GM18499 (cell line): ENCODE data around the gene FGFBP3.
"Not testable (repeated sequence)": the region's sequence is repeated elsewhere in the genome, so short reads cannot be mapped to it uniquely, and the experiment has no call there.

Experiments
- ATAC-seq: cut with Tn5 transposase; IDR thresholded peaks from one replicate; pipeline ENCODE4 v1.9.1; 2021; ENCODE audit warnings: moderate number of reproducible peaks; ENCODE audit not compliant: insufficient read depth, unreplicated experiment

FGFBP3 gene

GRCh38 chr10:91907033-91907594 lies 2.2 kb downstream of the FGFBP3 start:
- ATAC-seq, result no peak

GRCh38 chr10:91901784-91902677 lies 7.3 kb downstream of the FGFBP3 start:
- peak; percentile 70 for ATAC-seq

- ATAC-seq, result no peak
Observed at GRCh38 chr10:91897421-91897820, 11.9 kb downstream of the FGFBP3 start.

GRCh38 chr10:91896212-91896756 lies 13.0 kb downstream of the FGFBP3 start:
- ATAC-seq, result no peak

DNA sequence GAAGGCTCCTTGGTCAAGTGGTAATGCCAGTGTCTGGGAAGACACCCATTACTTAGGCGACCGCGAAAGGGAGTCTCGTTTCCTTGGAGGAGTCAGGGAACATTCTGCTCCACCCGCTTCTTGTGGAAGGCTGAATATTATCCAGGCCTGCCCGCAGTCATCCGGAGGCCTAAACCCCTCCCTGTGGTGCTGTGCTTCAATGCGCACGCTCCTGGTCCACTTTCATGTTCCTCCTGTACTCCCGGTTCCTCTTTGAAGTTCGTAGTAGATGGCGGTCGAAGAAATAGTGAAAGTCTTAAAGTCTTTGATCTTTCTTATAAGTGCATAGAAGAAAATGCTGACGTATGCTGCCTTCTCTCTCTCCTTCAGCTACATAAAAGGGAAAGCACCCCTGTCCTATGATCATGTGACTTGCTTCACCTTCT lies 15.0 kb downstream of the FGFBP3 start:
- not testable (repeated sequence) for ATAC-seq

- ATAC-seq, result no peak
Observed at GRCh38 chr10:91893051-91893450, 16.2 kb downstream of the FGFBP3 start.

GRCh38 chr10:91891125-91892001 lies 17.9 kb downstream of the FGFBP3 start:
- no peak for ATAC-seq

DNA sequence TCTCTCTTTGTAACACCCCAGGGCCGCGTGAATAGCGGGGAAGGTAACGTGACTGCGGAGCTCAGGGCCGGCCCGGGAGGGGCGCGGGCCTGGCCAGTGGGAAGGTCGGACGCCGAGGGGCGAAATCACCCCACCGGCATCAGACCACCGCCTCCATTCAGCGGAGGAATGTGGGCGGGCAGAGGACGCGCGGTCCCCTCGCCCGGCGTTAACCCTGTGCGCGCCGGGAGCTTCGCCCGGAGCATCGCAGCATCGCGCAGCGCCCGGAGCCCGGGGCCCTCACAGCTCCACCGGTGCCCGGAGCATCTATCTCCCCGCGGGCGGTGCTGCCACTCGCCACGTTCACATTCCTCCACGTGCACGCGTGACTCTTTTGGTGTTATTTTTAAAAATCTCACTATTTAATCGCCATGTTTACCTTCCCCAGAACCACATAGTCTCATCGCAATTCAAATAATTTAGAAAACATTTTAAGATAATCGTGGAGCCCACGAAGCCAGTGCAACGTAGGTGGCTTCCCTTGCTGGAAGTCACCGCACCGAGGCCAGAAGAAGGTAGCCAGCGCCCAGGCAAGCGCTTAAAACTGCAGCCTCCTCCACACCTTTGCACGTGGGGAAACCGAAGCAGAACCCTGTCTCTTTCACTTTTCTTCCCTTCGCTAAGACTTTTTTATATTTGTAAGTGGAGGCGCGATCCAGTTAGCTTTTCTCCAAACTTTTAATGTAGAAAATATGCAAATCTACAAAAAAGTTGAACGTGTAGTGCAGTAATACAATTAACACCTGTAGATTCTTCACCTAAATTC lies 21.8 kb downstream of the FGFBP3 start:
- no peak for ATAC-seq

- ATAC-seq, result no peak
Observed at GRCh38 chr10:91886954-91887271, 22.4 kb downstream of the FGFBP3 start.

DNA sequence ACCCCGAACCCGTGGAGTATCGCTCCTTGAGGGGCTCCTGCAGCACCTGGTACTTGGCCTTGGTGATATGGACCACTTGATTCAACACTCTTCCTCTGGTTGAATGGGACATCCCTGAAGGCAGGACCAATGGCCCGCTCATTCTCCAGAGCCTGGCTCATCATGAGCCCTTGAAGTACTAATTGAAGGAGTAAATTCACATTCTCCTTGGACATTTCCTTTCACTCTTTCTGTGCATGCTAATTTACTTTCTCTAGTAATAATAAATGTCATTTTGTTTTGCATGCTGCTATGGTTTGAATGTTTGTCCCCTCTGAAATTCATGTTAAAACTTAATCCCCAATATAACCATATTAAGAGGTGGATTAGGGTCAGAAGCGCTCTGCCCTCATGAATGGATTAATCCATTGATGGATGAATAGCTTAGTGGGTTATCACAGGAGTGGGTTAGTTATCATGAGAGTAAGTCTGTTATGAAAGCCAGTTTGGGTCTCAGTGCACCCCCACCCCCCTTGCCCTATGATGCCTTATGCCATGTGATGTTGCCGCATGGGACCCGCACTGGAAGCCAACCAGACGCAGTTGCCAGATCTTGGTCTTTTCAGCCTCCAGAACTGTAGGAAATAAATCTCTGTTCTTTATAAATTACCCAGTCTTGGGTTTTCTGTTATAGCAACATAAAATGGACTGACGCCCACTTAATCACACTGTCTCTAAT lies 23.8 kb downstream of the FGFBP3 start:
- no peak for ATAC-seq

GRCh38 chr10:91884536-91884935 lies 24.8 kb downstream of the FGFBP3 start:
- ATAC-seq, result no peak

GRCh38 chr10:91883549-91884444 lies 25.5 kb downstream of the FGFBP3 start:
- no peak for ATAC-seq

- no peak for ATAC-seq
Observed at GRCh38 chr10:91880310-91880709, 29.0 kb downstream of the FGFBP3 start.

GRCh38 chr10:91879515-91880170 lies 29.6 kb downstream of the FGFBP3 start:
- ATAC-seq, result no peak

GRCh38 chr10:91875779-91876178 lies 33.5 kb downstream of the FGFBP3 start:
- ATAC-seq, result no peak

GRCh38 chr10:91875156-91875555 lies 34.1 kb downstream of the FGFBP3 start:
- ATAC-seq, result no peak

DNA sequence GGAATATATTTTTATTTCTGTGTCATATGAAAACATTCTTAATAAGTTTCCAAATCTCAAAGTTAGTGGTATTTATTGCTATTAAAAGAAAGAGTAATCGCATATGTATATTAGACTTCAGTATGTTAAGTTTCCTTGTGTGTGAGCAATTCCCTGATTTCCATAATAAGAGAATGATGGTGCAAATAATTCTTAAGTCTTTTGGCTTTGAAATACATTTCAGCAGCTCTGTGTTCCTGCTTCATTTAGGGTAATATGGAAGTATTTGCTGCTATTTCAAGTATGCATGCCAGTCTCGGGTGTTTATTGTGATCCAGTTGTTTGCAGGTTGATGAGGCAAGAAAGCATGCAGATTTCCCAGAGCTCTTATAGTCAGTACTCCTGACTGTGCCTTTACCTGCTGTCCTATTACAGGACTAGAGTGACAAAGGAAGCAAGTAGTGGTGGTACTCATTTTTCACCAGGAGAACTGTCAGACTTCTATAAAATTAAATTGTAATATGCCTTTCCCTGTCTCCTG lies 43.7 kb downstream of the FGFBP3 start:
- no peak for ATAC-seq

GRCh38 chr10:91864744-91865143 lies 44.5 kb downstream of the FGFBP3 start:
- ATAC-seq, result no peak
